ENCODE data around the gene C16orf82. TPM values are rescaled to one million over a fixed set of nuclear protein-coding genes. Genes with fewer than 3 reads are reported as not detected.

Gene C16orf82
- polyA plus RNA-seq, 1 donor from 2014 or later: not detected

DNA sequence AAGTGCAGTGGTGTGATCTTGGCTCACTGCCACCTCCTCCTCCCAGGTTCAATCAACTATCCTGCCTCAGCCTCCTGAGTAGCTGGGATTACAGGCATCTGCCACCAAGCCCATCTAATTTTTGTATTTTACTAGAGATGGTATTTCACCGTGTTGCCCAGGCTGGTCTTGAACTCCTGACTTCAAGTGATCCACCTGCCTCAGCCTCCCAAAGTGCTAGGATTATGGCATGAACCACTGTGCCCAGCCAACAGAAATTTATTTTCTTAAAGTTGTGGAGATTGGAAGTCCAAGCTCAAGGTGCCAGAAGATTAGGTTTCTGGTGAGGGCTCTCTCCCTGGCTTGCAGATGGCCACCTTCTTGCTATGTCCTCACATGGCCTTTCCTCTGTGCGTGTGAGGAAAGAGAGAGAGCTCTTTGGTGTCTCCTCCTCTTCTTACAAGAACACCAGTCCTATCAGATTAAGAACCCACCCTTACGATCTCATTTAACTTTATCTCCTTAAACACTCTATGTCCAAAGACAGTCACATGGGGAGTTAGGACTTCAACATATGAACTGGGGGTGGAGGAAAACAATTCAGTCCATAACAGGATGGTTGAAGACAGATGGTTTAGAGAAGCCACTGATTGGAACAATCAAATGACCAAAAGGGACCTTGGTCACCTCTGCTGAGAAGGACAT, 31.8 kb downstream of the C16orf82 start:
- no peak for TF ChIP-seq SMC3 (conservative IDR thresholded peaks at IDR 0.05; ENCODE audit: poor library complexity)
- TF ChIP-seq TAF1 (IDR thresholded peaks at IDR 0.05; ENCODE audit: low read depth): no peak
- TF ChIP-seq, protein P1, sequence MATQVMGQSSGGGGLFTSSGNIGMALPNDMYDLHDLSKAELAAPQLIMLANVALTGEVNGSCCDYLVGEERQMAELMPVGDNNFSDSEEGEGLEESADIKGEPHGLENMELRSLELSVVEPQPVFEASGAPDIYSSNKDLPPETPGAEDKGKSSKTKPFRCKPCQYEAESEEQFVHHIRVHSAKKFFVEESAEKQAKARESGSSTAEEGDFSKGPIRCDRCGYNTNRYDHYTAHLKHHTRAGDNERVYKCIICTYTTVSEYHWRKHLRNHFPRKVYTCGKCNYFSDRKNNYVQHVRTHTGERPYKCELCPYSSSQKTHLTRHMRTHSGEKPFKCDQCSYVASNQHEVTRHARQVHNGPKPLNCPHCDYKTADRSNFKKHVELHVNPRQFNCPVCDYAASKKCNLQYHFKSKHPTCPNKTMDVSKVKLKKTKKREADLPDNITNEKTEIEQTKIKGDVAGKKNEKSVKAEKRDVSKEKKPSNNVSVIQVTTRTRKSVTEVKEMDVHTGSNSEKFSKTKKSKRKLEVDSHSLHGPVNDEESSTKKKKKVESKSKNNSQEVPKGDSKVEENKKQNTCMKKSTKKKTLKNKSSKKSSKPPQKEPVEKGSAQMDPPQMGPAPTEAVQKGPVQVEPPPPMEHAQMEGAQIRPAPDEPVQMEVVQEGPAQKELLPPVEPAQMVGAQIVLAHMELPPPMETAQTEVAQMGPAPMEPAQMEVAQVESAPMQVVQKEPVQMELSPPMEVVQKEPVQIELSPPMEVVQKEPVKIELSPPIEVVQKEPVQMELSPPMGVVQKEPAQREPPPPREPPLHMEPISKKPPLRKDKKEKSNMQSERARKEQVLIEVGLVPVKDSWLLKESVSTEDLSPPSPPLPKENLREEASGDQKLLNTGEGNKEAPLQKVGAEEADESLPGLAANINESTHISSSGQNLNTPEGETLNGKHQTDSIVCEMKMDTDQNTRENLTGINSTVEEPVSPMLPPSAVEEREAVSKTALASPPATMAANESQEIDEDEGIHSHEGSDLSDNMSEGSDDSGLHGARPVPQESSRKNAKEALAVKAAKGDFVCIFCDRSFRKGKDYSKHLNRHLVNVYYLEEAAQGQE (IDR thresholded peaks at IDR 0.05; ENCODE audit: borderline replicate concordance): no peak
- TF ChIP-seq POLR2AphosphoS5 (IDR thresholded peaks at IDR 0.05): no peak
- no peak for TF ChIP-seq RAD21 (conservative IDR thresholded peaks at IDR 0.05)
- no peak for TF ChIP-seq EP300 (conservative IDR thresholded peaks at IDR 0.05; ENCODE audit: poor library complexity, severe bottlenecking)
- no peak for TF ChIP-seq MXI1 (conservative IDR thresholded peaks at IDR 0.05; ENCODE audit: poor library complexity, severe bottlenecking)
- TF ChIP-seq, protein P2, sequence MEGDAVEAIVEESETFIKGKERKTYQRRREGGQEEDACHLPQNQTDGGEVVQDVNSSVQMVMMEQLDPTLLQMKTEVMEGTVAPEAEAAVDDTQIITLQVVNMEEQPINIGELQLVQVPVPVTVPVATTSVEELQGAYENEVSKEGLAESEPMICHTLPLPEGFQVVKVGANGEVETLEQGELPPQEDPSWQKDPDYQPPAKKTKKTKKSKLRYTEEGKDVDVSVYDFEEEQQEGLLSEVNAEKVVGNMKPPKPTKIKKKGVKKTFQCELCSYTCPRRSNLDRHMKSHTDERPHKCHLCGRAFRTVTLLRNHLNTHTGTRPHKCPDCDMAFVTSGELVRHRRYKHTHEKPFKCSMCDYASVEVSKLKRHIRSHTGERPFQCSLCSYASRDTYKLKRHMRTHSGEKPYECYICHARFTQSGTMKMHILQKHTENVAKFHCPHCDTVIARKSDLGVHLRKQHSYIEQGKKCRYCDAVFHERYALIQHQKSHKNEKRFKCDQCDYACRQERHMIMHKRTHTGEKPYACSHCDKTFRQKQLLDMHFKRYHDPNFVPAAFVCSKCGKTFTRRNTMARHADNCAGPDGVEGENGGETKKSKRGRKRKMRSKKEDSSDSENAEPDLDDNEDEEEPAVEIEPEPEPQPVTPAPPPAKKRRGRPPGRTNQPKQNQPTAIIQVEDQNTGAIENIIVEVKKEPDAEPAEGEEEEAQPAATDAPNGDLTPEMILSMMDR (IDR thresholded peaks at IDR 0.05; ENCODE audit: poor library complexity, severe bottlenecking): no peak
- TF ChIP-seq EZH2 (IDR thresholded peaks at IDR 0.05; ENCODE audit: borderline replicate concordance, insufficient read depth, low read length, poor library complexity, severe bottlenecking): no peak
- no peak overlapping the region for H3K4me3 ChIP-seq (ENCODE audit: low read length)
- H3K9ac ChIP-seq (ENCODE audit: low read length): no peak overlapping the region
- H3F3A ChIP-seq (ENCODE audit: insufficient read depth, low read length, poor library complexity, severe bottlenecking): no peaks in the 10 kb centered on the region
- H3K27me3 ChIP-seq (ENCODE audit: insufficient read depth, low read depth, low read length): no peaks in the 10 kb centered on the region
- H3K4me2 ChIP-seq (ENCODE audit: low read length): no peak overlapping the region
- H2AFZ ChIP-seq (ENCODE audit: low read depth, low read length): no peak overlapping the region
- H3K36me3 ChIP-seq (ENCODE audit: insufficient read depth, low read length): no peaks in the 10 kb centered on the region
- no peaks in the 10 kb centered on the region for H3K9me3 ChIP-seq (ENCODE audit: low read length)
- no peak overlapping the region for H3K27ac ChIP-seq (ENCODE audit: low read length)
- no peaks in the 10 kb centered on the region for H3K9me2 ChIP-seq (ENCODE audit: insufficient read depth, low read length)
- no peaks in the 10 kb centered on the region for H3K79me2 ChIP-seq (replicated peaks; ENCODE audit: insufficient read depth, low read length)
- no peaks in the 10 kb centered on the region for H4K20me1 ChIP-seq (ENCODE audit: insufficient read depth)

DNA sequence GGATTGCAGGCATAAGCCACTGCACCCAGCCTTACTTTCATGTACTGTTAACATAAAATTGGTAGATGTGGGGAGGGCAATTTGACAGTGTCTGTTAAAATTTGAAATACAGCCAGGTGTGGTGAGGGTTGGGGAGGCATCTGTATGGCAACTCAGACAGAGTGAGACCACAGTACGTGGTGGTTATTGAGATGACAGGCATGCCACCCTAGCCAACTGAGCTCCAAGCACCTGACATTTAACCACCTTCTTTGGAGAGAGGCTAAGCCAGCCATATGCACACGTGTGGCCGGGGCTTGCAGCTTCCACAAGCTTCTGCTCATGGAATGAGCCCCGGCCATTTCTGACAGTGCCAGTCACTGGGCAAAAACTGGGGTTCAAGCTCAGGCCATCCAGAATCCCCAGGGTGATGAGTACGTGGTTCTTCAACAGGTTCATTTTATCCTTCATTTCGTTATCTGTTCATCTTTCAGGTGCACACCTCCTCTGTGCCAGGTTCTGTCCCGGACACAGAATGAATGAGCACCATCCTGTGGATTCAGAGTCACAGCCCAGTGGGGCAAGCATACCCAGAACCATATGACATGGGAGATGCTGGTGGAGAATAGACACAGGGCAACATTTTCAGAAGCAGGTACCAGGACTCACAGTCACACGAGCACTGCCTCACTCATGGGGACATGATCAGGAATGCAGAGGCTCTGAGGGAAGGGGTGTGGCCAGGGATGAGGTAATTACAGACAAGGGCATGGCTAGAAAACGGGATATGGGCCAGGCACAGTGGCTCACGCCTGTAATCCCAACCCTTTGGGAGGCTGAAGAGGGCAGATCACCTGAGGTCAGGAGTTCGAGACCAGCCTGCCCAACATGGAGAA, 36.2 kb downstream of the C16orf82 start:
- Histone ChIP-seq H3K9me3 (ENCODE audit: low read length) (no peaks in the 10 kb centered on the region), H3K27me3 (ENCODE audit: insufficient read depth, low read depth, low read length) (no peaks in the 10 kb centered on the region), H3K9me2 (ENCODE audit: insufficient read depth, low read length) (no peaks in the 10 kb centered on the region), H3K36me3 (ENCODE audit: insufficient read depth, low read length) (no peaks in the 10 kb centered on the region), H2AFZ (ENCODE audit: low read depth, low read length) (no peak overlapping the region), H3K4me2 (ENCODE audit: low read length) (no peak overlapping the region), H3K27ac (ENCODE audit: low read length) (no peak overlapping the region), H4K20me1 (ENCODE audit: insufficient read depth) (no peaks in the 10 kb centered on the region), H3K79me2 (replicated peaks; ENCODE audit: insufficient read depth, low read length) (no peaks in the 10 kb centered on the region), H3K4me3 (ENCODE audit: low read length) (no peak overlapping the region), H3K9ac (ENCODE audit: low read length) (no peak overlapping the region), H3F3A (ENCODE audit: insufficient read depth, low read length, poor library complexity, severe bottlenecking) (no peaks in the 10 kb centered on the region)
- TF ChIP-seq RAD21 (conservative IDR thresholded peaks at IDR 0.05) (no peak), EZH2 (IDR thresholded peaks at IDR 0.05; ENCODE audit: borderline replicate concordance, insufficient read depth, low read length, poor library complexity, severe bottlenecking) (no peak), POLR2AphosphoS5 (IDR thresholded peaks at IDR 0.05) (no peak), SMC3 (conservative IDR thresholded peaks at IDR 0.05; ENCODE audit: poor library complexity) (no peak), EP300 (conservative IDR thresholded peaks at IDR 0.05; ENCODE audit: poor library complexity, severe bottlenecking) (no peak), MXI1 (conservative IDR thresholded peaks at IDR 0.05; ENCODE audit: poor library complexity, severe bottlenecking) (no peak), TAF1 (IDR thresholded peaks at IDR 0.05; ENCODE audit: low read depth) (no peak)
- TF ChIP-seq, protein P2 (IDR thresholded peaks at IDR 0.05; ENCODE audit: poor library complexity, severe bottlenecking): no peak
- TF ChIP-seq, protein P1 (IDR thresholded peaks at IDR 0.05; ENCODE audit: borderline replicate concordance): no peak

All from neural cell (in vitro differentiated cells).